DND-41 (cell line): ENCODE data around the gene GSC.

ENCODE experiments used
- ATAC-seq: fragments of 200-7000 bp; cut with Tn5 transposase; 3 replicates; pipeline ENCODE4 v1.9.1; 2021; ENCODE audit warnings: low read depth; ENCODE audit not compliant: insufficient read depth
- DNase-seq: peaks from one replicate; pipeline ENCODE4 v3.0.0-alpha.2; 2020
- H2AFZ ChIP-seq: 2 replicates; pipeline ENCODE4 v1.6.0; 2012; ENCODE audit warnings: low read depth, low read length
- H3K27ac ChIP-seq: 2 replicates; pipeline ENCODE4 v1.5.1; 2012; ENCODE audit warnings: low read length, inconsistent platforms
- H3K27me3 ChIP-seq: fragments of 200-600 bp; sonication (generic); 2 replicates; pipeline ENCODE4 v1.6.0; 2012; ENCODE audit warnings: low read length, mild to moderate bottlenecking, inconsistent platforms; ENCODE audit not compliant: insufficient read depth, poor library complexity
- H3K36me3 ChIP-seq: 2 replicates; pipeline ENCODE4 v1.5.1; 2012; ENCODE audit warnings: low read length, inconsistent platforms; ENCODE audit not compliant: insufficient read depth
- H3K4me1 ChIP-seq: 2 replicates; pipeline ENCODE4 v1.5.1; 2012; ENCODE audit warnings: mild to moderate bottlenecking, low read length; ENCODE audit not compliant: insufficient read depth
- H3K4me2 ChIP-seq: 2 replicates; pipeline ENCODE4 v1.6.0; 2012; ENCODE audit warnings: mild to moderate bottlenecking, moderate library complexity, low read length, inconsistent platforms; ENCODE audit not compliant: insufficient read depth
- H3K4me3 ChIP-seq, 2 experiments: fragments of 200-600 bp in 1 of 2; shearing (Covaris generic) in 1 of 2; 2 replicates each; pipeline ENCODE4 v1.5.1; 2012 to 2016; ENCODE audit warnings: inconsistent platforms in 2 of 2, low read length in 2 of 2, mild to moderate bottlenecking in 2 of 2, low read depth in 1 of 2, moderate library complexity in 1 of 2
- H3K79me2 ChIP-seq: 2 replicates; pipeline ENCODE4 v1.6.0; 2012; ENCODE audit warnings: low read length, inconsistent platforms; ENCODE audit not compliant: insufficient read depth
- H3K9ac ChIP-seq: 2 replicates; pipeline ENCODE4 v1.6.0; 2012; ENCODE audit warnings: low read depth, mild to moderate bottlenecking, inconsistent platforms, low read length, moderate library complexity
- H3K9me3 ChIP-seq: 2 replicates; pipeline ENCODE4 v1.5.1; 2012; ENCODE audit warnings: low read length, moderate library complexity, mild to moderate bottlenecking, inconsistent platforms; ENCODE audit not compliant: insufficient read depth, severe bottlenecking
- H4K20me1 ChIP-seq: 2 replicates; pipeline ENCODE4 v1.6.0; 2012; ENCODE audit warnings: low read length; ENCODE audit not compliant: insufficient read depth
- CTCF ChIP-seq: IDR thresholded peaks from 2 replicates; pipeline ENCODE4 v1.5.1; 2012; ENCODE audit warnings: borderline replicate concordance, low read length, moderate library complexity, mild to moderate bottlenecking; ENCODE audit not compliant: poor library complexity, severe bottlenecking; ENCODE audit errors: extremely low read depth
- EZH2 ChIP-seq: IDR thresholded peaks from 3 replicates; pipeline ENCODE4 v1.6.1; 2012; ENCODE audit warnings: borderline replicate concordance, low read depth, mild to moderate bottlenecking, moderate library complexity, low read length, inconsistent platforms; ENCODE audit not compliant: severe bottlenecking

Gene GSC

DNA sequence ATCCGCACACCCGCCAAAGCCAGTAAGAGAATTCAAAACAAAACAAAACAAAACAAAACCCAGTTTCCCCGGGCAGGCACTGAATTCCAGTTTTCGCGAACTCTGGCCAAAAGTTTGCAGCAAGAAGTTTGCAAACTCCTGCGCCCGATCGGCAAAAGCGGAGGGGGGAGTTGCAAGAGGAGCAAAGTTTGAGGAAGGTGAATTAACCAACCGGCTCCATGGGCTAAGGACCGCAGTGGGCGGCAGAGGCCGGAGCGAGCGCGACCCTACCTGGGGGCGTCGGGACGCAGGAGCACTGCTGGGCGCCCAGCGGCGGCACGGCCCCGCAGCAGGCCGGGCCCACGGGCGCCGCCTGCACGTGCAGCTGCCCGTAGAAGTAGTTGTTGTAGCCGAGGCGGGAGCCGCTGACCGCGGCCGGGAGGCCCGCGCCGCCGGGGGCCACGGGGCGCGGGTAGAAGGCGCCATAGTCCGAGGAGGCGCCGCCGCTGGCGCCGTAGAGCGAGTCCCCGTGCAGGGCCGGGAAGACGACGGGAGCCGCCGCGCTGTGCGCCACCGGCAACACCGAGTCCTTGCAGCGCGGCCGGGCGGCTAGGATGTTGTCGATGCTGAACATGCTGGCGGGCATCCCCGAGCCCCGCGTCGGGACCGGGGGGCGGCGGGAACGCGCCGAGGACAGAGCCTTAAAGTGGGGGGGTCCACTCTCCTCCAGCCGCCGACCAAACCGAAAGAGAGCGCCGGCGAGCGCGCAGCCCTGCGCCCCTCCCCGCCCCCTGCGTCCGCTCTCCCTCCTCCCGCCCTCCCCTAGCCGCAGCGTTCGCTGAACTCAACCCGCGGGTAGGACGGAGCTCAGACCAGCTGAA is at the start of gene GSC:
Gene GSC, minus strand, starts transcription at position 723 of the 860 bp plus-strand sequence. Its CDS starts 98 bp downstream, at position 625.
- Histone ChIP-seq H4K20me1 (no peaks in the 10 kb centered on the region), H3K4me3 (no peak within 1 kb of the TSS), H3K9me3 (no peaks in the 10 kb centered on the region), H3K27ac (no peak within 1 kb of the TSS), H3K79me2 (no peaks in the 10 kb centered on the region), H3K9ac (no peak within 1 kb of the TSS), H3K36me3 (no peaks in the 10 kb centered on the region), H2AFZ (no peak within 1 kb of the TSS), H3K4me1 (no peaks in the 10 kb centered on the region), H3K27me3 (no peaks in the 10 kb centered on the region), H3K4me2 (no peak within 1 kb of the TSS)
- DNase-seq (no peak), ATAC-seq (no peak)
- TF ChIP-seq EZH2 (no peak), CTCF (no peak)

DNA sequence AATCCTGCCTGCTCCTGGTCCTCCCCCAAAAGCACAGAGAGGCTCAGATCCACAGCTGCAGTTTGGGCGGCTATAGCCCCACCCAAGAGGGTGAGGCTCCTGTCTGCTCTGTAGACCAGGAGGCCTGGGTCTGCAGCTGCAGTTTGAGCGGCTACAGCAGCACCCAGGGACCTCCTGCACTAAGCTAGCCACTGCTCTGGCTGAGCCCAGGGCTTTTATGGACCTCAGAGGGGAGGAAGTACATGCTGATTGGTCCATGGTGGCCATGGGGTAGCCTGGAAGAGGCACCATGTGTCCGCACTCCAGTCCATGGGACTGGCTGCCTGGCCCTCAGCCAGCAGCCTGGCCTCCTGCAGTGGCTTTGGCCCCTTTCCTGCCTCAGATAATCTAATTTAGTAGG is 49.6 kb upstream of the GSC start:
- TF ChIP-seq CTCF (no peak), EZH2 (no peak)
- Histone ChIP-seq H3K4me1 (no peaks in the 10 kb centered on the region), H3K27me3 (no peaks in the 10 kb centered on the region), H3K9me3 (peaks cover 10% of the 10 kb centered on the region), H3K9ac (no peak overlapping the region), H2AFZ (no peak overlapping the region), H3K27ac (no peak overlapping the region), H3K4me2 (no peak overlapping the region), H3K4me3 (no peak overlapping the region), H4K20me1 (no peaks in the 10 kb centered on the region), H3K79me2 (no peaks in the 10 kb centered on the region), H3K36me3 (no peaks in the 10 kb centered on the region)
- DNase-seq = no peak
- ATAC-seq = no peak

DNA sequence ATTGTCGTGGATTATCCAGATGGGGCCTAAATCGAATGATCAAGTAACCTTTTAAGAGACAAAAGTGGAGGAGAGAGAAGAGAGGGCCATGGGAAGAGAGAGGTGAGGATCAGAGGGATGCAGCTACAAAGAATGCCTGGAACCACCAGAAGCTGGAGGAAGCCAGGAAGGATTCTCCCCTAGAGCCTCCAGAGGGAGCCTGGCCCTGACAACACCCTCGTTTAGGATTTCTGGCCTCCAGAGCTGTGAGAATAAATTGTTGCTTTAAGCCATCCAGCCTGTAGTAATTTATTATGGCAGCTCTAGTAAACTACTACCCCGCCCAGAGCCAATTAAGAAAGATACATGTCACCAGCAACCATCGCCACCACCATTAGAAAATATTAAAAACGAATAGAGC is 46.2 kb upstream of the GSC start:
- no peaks in the 10 kb centered on the region for H3K79me2 ChIP-seq
- no peak for ATAC-seq
- no peaks in the 10 kb centered on the region for H4K20me1 ChIP-seq
- H3K9ac ChIP-seq = no peak overlapping the region
- no peaks in the 10 kb centered on the region for H3K36me3 ChIP-seq
- no peak for TF ChIP-seq CTCF
- TF ChIP-seq EZH2 = no peak
- H3K4me3 ChIP-seq = no peak overlapping the region
- H3K4me1 ChIP-seq = no peaks in the 10 kb centered on the region
- H3K9me3 ChIP-seq = peaks cover 10% of the 10 kb centered on the region
- no peak overlapping the region for H3K27ac ChIP-seq
- H3K4me2 ChIP-seq = no peak overlapping the region
- no peak for DNase-seq
- no peak overlapping the region for H2AFZ ChIP-seq
- H3K27me3 ChIP-seq = no peaks in the 10 kb centered on the region
